ACHN (cell line): ENCODE measurements around the gene FBXL4.
"Not testable (repeated sequence)": the region's sequence is repeated elsewhere in the genome, so short reads cannot be mapped to it uniquely, and the experiment has no call there.

Experiments used
- DNase-seq: peaks from one replicate; pipeline ENCODE4 v3.0.0-alpha.2; 2015
- in situ Hi-C: cut with HindIII; loops from 2 replicates; pipeline ENCODE4 v1.10.0; 2017; ENCODE audit warnings: low sequenced_read_pairs, low pct_ligation_motif_present, low pct_unique_long_range_greater_than_20kb

FBXL4 gene

GRCh38 chr6:98949589-98949988, 1.8 kb upstream of the FBXL4 start:
- no peak for DNase-seq
- in situ Hi-C loops: no loop called here

- peak; percentile 34 for DNase-seq
- in situ Hi-C loops: no loop called here
Observed at GRCh38 chr6:98946879-98947410, 801 bp downstream of the FBXL4 start.

GRCh38 chr6:98946266-98946878, 1.4 kb downstream of the FBXL4 start:
- DNase-seq: no peak
- in situ Hi-C loops: no loop called here

GRCh38 chr6:98945311-98946115, 2.2 kb downstream of the FBXL4 start:
- in situ Hi-C loops: no loop called here
- DNase-seq: no peak

- in situ Hi-C loops: no loop called here
- DNase-seq: no peak
Observed at GRCh38 chr6:98944598-98945081, 3.1 kb downstream of the FBXL4 start.

GRCh38 chr6:98944168-98944567, 3.6 kb downstream of the FBXL4 start:
- no peak for DNase-seq
- in situ Hi-C loops: no loop called here

GRCh38 chr6:98942263-98942803, 5.4 kb downstream of the FBXL4 start:
- DNase-seq: no peak
- in situ Hi-C loops: no loop called here

GRCh38 chr6:98941319-98941718, 6.4 kb downstream of the FBXL4 start:
- in situ Hi-C loops: no loop called here
- DNase-seq: no peak

GRCh38 chr6:98937351-98937750, 10.4 kb downstream of the FBXL4 start:
- in situ Hi-C loops: no loop called here
- no peak for DNase-seq

- no peak for DNase-seq
- in situ Hi-C loops: no loop called here
Observed at GRCh38 chr6:98932381-98932780, 15.4 kb downstream of the FBXL4 start.

GRCh38 chr6:98931696-98932095, 16.1 kb downstream of the FBXL4 start:
- DNase-seq: no peak
- in situ Hi-C loops: no loop called here

- in situ Hi-C loops: no loop called here
- no peak for DNase-seq
Observed at GRCh38 chr6:98929498-98930060, 18.2 kb downstream of the FBXL4 start.

- no peak for DNase-seq
- in situ Hi-C loops: no loop called here
Observed at GRCh38 chr6:98928688-98929087, 19.1 kb downstream of the FBXL4 start.

GRCh38 chr6:98927534-98927933, 20.2 kb downstream of the FBXL4 start:
- in situ Hi-C loops: no loop called here
- peak; percentile 53 for DNase-seq

- in situ Hi-C loops: no loop called here
- no peak for DNase-seq
Observed at GRCh38 chr6:98925831-98926230, 21.9 kb downstream of the FBXL4 start.

- in situ Hi-C loops: no loop called here
- DNase-seq: no peak
Observed at GRCh38 chr6:98924647-98925046, 23.1 kb downstream of the FBXL4 start.

- DNase-seq: no peak
- in situ Hi-C loops: no loop called here
Observed at GRCh38 chr6:98920904-98921431, 26.8 kb downstream of the FBXL4 start.

GRCh38 chr6:98910946-98911345, 36.8 kb downstream of the FBXL4 start:
- in situ Hi-C loops: not testable (repeated sequence)

GRCh38 chr6:98909236-98909635, 38.5 kb downstream of the FBXL4 start:
- in situ Hi-C loops: no loop called here
- no peak for DNase-seq

More at GRCh38 chr6:98910946-98911345, 36.8 kb downstream of the FBXL4 start:
- not testable (repeated sequence) for DNase-seq
